ENCODE data around the gene CAB39L.

CAB39L gene

GRCh38 chr13:49305792-49306425, 138.0 kb downstream of the CAB39L start:
- Histone ChIP-seq H3F3A (ENCODE audit: insufficient read depth) (no peaks in the 10 kb centered on the region), H3K9me2 (replicated peaks; ENCODE audit: insufficient read depth, low read length) (no peaks in the 10 kb centered on the region), H3K9me3 (ENCODE audit: insufficient read depth, low read length) (no peaks in the 10 kb centered on the region), H3K4me3 (ENCODE audit: insufficient read depth, low read length, poor library complexity, severe bottlenecking) (no peak overlapping the region), H2AFZ (ENCODE audit: low read depth, low read length, severe bottlenecking) (no peak overlapping the region), H3K9ac (ENCODE audit: low read length) (no peak overlapping the region), H3K79me2 (ENCODE audit: insufficient read depth, low read length) (no peaks in the 10 kb centered on the region), H4K20me1 (ENCODE audit: low read depth, low read length) (no peaks in the 10 kb centered on the region), H3K27ac (ENCODE audit: low read depth, low read length) (no peak overlapping the region), H3K27me3 (ENCODE audit: low read length) (no peaks in the 10 kb centered on the region), H3K4me2 (ENCODE audit: low read depth, low read length, poor library complexity, severe bottlenecking) (no peak overlapping the region), H3K36me3 (ENCODE audit: low read length) (no peaks in the 10 kb centered on the region)
- TF ChIP-seq CTCF (IDR thresholded peaks at IDR 0.05; ENCODE audit: insufficient read depth, low read length, poor library complexity, severe bottlenecking) (no peak), EZH2phosphoT487 (conservative IDR thresholded peaks at IDR 0.05; ENCODE audit: low read length) (no peak)

- TF ChIP-seq EZH2phosphoT487 (conservative IDR thresholded peaks at IDR 0.05; ENCODE audit: low read length) (no peak), CTCF (IDR thresholded peaks at IDR 0.05; ENCODE audit: insufficient read depth, low read length, poor library complexity, severe bottlenecking) (no peak)
- no peaks in the 10 kb centered on the region for H3K36me3 ChIP-seq (ENCODE audit: low read length)
- no peaks in the 10 kb centered on the region for H3K9me2 ChIP-seq (replicated peaks; ENCODE audit: insufficient read depth, low read length)
- H3K79me2 ChIP-seq (ENCODE audit: insufficient read depth, low read length): no peaks in the 10 kb centered on the region
- H3K4me3 ChIP-seq (ENCODE audit: insufficient read depth, low read length, poor library complexity, severe bottlenecking): no peak overlapping the region
- H3K27ac ChIP-seq (ENCODE audit: low read depth, low read length): no peak overlapping the region
- H2AFZ ChIP-seq (ENCODE audit: low read depth, low read length, severe bottlenecking): no peak overlapping the region
- H4K20me1 ChIP-seq (ENCODE audit: low read depth, low read length): no peaks in the 10 kb centered on the region
- no peak overlapping the region for H3K4me2 ChIP-seq (ENCODE audit: low read depth, low read length, poor library complexity, severe bottlenecking)
- H3K27me3 ChIP-seq (ENCODE audit: low read length): no peaks in the 10 kb centered on the region
- H3F3A ChIP-seq (ENCODE audit: insufficient read depth): no peaks in the 10 kb centered on the region
- H3K9me3 ChIP-seq (ENCODE audit: insufficient read depth, low read length): no peaks in the 10 kb centered on the region
- no peak overlapping the region for H3K9ac ChIP-seq (ENCODE audit: low read length)
Measured at GRCh38 chr13:49304763-49305700, 138.8 kb downstream of the CAB39L start.

DNA sequence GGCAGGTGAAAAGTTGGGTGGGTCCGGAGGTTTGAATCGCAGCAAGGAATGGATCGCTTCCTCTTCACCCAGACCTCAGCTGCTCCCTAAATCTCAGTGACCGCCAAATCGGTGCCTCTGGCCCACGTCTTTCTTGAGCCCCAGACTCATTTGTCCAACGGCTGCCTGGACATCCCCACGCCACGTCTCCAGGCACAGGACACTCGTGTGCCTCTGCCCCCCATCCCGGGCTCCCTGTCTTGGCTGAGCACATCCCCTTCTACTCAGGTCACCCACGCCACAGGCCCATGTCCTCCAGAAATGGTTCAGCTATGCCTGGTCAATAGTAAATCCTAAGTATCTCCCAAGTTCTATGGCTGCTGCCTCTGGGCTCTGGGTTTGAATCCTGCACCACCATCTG, 139.5 kb downstream of the CAB39L start:
- Histone ChIP-seq H4K20me1 (ENCODE audit: low read depth, low read length) (no peaks in the 10 kb centered on the region), H3K9me3 (ENCODE audit: insufficient read depth, low read length) (no peaks in the 10 kb centered on the region), H3K36me3 (ENCODE audit: low read length) (no peaks in the 10 kb centered on the region), H3K79me2 (ENCODE audit: insufficient read depth, low read length) (no peaks in the 10 kb centered on the region), H3K27me3 (ENCODE audit: low read length) (no peaks in the 10 kb centered on the region), H3K4me2 (ENCODE audit: low read depth, low read length, poor library complexity, severe bottlenecking) (no peak overlapping the region), H3K27ac (ENCODE audit: low read depth, low read length) (no peak overlapping the region), H2AFZ (ENCODE audit: low read depth, low read length, severe bottlenecking) (no peak overlapping the region), H3F3A (ENCODE audit: insufficient read depth) (no peaks in the 10 kb centered on the region), H3K9me2 (replicated peaks; ENCODE audit: insufficient read depth, low read length) (no peaks in the 10 kb centered on the region), H3K9ac (ENCODE audit: low read length) (no peak overlapping the region), H3K4me3 (ENCODE audit: insufficient read depth, low read length, poor library complexity, severe bottlenecking) (no peak overlapping the region)
- no peak for TF ChIP-seq CTCF (IDR thresholded peaks at IDR 0.05; ENCODE audit: insufficient read depth, low read length, poor library complexity, severe bottlenecking)
- no peak for TF ChIP-seq EZH2phosphoT487 (conservative IDR thresholded peaks at IDR 0.05; ENCODE audit: low read length)
